DMS 273 treated with DMSO at 0.1 percent for 48 hours (cell line): ENCODE measurements around the gene CSH2.

Experiments used
- DNase-seq: peaks from one replicate; lab custom pipeline; 2025; lab: John Stamatoyannopoulos, UW

Gene CSH2

DNA sequence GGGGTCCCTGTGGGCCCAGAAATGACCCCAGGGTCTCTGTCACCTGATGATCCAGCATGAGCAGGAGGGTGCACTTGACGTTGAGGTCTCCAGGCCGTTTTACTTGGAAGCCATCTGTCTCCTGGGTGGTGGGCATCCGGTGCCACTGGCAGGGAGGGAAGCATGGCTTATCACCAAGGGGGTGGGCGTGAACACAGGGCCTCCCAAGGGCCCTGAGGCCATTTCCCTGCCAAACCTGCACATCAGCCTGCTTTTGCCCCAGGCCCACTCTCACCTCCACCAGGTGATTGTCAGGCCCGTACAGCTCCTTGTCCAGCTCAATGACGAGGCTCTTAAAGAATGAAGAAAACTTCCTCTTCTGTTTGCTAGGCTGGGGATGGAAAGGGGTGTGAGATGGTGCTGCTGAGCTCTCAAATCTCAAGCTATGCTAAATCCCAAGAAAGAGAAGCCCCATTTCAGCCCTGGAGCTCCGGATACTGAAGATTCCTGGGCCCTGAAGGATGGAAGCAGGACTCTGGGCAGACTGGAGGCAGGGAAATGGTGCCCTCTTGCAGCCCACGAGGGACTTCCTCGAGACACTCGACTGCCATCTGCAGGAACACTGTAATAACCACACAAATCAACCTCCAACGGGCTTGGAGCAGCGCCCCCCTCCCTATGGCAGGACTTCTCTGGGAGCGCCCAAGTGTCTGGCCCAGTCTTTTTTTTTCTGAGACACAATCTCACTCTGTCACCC, 38.9 kb downstream of the CSH2 start:
- DNase-seq: peak; percentile 81

DNA sequence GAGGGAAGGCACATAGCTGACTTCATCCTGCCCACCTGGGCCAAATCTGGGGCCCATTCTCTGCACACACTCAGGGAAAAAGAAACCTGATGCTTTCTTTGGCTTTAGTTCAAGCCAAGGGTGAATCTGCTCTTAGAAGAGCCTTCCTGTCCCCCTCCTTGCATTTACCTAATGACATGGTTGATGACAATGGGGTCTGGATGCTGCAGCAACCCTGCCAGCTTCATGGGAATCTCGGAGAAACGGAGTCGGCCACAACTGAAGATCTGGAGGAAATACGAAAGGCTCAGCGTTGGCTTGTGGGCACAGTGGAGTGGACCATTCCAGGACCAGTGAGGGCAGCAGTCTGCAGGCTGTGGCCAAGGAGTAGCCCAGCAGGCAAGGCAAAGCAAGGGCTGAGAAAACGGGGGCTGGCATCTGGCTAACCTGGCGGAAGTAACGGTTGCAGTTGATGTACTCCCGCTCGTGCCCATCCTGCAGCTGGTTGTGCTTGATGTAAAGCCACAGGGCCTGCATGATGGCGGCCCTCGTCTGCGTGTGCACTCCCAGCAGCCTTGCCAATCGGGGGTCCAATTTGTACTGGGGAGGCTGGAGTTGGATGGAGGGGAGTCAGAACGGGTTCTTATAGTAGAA, 39.6 kb downstream of the CSH2 start:
- DNase-seq: no peak

DNA sequence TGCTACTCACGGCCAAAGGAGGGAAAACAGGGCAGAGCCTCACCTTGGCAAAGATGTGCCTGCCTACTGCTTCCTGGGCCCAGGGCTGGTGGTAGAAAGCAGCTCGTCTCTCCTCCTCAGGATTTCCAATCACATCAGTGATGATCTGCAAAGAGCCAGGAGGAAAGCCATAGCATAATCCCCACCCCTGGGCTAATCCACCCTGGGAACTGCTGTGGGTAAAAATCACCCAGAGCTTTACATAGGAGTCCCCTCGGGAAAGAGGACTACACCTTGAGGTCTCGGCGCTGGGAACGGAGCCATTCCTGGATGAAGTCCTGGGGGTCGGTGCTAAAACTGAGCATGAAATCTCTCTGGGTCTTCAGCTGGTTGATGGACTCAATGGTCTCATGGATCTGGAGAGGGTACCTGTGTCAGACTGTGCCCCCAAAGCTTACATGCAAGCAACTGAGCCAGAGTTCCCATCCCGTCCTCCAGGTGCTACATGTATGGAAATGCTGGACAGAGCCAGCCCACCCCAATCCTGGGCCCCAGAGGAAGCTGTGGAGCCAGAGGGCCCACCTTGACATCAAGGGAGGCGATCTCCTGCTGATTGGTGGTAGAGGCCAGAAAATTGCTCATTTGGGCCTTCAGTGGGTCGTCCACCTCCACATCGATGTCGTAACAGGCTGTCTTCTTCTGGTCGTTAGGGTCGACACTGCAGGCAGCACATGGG, 40.3 kb downstream of the CSH2 start:
- no peak for DNase-seq

GRCh38 chr17:63832455-63832854, 41.0 kb downstream of the CSH2 start:
- no peak for DNase-seq

GRCh38 chr17:63832014-63832413, 41.5 kb downstream of the CSH2 start:
- no peak for DNase-seq

- DNase-seq: no peak
These were observed 42.0 kb downstream of the CSH2 start for GRCh38 chr17:63831505-63831904.

GRCh38 chr17:63830904-63831491, 42.5 kb downstream of the CSH2 start:
- DNase-seq: no peak

GRCh38 chr17:63830278-63830677, 43.2 kb downstream of the CSH2 start:
- no peak for DNase-seq

- DNase-seq: no peak
These were observed 44.5 kb downstream of the CSH2 start for GRCh38 chr17:63828936-63829335.

- no peak for DNase-seq
These were observed 45.7 kb downstream of the CSH2 start for GRCh38 chr17:63827801-63828221.

- peak; percentile 91 for DNase-seq
These were observed 46.3 kb downstream of the CSH2 start, which contains the start of the genes FTSJ3 and PSMC5 for GRCh38 chr17:63827002-63827800. Gene FTSJ3, minus strand, starts transcription at chr17:63827663. Its CDS starts 761 bp downstream, at chr17:63826902. Gene PSMC5, plus strand, starts transcription at chr17:63827431. Its CDS starts 60 bp downstream, at chr17:63827491.

DNA sequence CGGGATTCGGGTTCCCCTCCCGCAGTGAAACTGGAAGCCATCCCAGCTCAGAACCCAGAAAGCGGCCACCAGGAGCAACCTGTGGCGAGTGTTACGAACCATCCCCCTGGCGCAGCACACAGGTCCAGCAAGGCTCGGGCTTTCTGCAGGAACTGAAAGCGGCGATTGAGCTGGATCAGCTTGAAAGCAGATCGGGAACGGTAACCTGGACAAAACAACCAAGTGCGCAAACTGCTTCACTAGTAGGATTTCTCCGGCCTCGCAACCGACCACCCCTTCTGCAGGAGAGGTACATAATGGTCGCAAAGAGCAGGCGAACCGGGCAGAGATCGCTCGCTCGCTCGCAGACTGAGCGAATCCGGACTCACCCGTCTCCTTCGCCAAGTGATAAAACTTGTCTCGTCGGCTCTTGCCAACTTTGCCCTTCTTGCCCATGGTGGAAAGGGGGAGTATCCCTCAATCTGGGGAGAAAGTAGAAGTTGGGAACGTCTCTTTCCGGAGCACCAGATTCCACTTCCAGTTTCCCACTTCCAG, 46.9 kb downstream of the CSH2 start:
- no peak for DNase-seq

DNA sequence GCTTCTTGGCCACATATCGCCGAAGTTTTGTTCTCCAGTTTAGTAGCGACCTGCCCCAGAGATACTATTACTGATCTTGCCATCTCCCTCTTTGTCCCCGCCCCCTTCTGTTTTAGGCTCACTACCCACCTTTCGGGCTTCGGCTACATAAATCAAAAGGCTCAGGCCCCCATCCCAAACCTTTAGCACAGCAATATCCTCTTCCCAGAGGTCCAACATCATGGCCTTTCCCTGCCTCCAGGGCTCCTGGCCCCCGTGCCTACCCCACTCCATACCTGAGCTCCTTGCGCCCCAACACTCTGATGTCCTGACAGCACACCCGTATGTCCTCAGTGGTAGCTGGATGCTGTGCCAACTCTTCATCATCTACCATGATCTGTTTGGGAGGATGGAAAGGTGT, 49.1 kb downstream of the CSH2 start:
- no peak for DNase-seq

- no peak for DNase-seq
These were observed 49.7 kb downstream of the CSH2 start for GRCh38 chr17:63823659-63824331.

- DNase-seq: no peak
These were observed 50.9 kb downstream of the CSH2 start for GRCh38 chr17:63822537-63822936.
